ENCODE data around the gene TVP23A.
"Not testable (repeated sequence)": the region's sequence is repeated elsewhere in the genome, so short reads cannot be mapped to it uniquely, and the experiment has no call there.

TVP23A gene

GRCh38 chr16:10791048-10791447, 27.5 kb downstream of the TVP23A start:
- no peak for DNase-seq (ENCODE audit: low read depth)

GRCh38 chr16:10788630-10789029, 30.0 kb downstream of the TVP23A start:
- not testable (repeated sequence) for DNase-seq (ENCODE audit: low read depth)

- DNase-seq (ENCODE audit: low read depth) = no peak
These were observed 31.3 kb downstream of the TVP23A start for GRCh38 chr16:10787304-10787703.

- no peak for DNase-seq (ENCODE audit: low read depth)
These were observed 36.0 kb downstream of the TVP23A start for GRCh38 chr16:10782628-10783027.

GRCh38 chr16:10780628-10781027, 38.0 kb downstream of the TVP23A start:
- no peak for DNase-seq (ENCODE audit: low read depth)

- DNase-seq (ENCODE audit: low read depth) = not testable (repeated sequence)
These were observed 38.7 kb downstream of the TVP23A start for GRCh38 chr16:10779908-10780307.

GRCh38 chr16:10777356-10777755, 41.2 kb downstream of the TVP23A start:
- DNase-seq (ENCODE audit: low read depth) = no peak

GRCh38 chr16:10776923-10777322, 41.7 kb downstream of the TVP23A start:
- DNase-seq (ENCODE audit: low read depth) = not testable (repeated sequence)

GRCh38 chr16:10776280-10776679, 42.3 kb downstream of the TVP23A start:
- no peak for DNase-seq (ENCODE audit: low read depth)

GRCh38 chr16:10770907-10771306, 47.7 kb downstream of the TVP23A start:
- DNase-seq (ENCODE audit: low read depth) = no peak

- no peak for DNase-seq (ENCODE audit: low read depth)
These were observed 49.2 kb downstream of the TVP23A start for GRCh38 chr16:10769381-10769780.

GRCh38 chr16:10767127-10767526, 51.5 kb downstream of the TVP23A start:
- DNase-seq (ENCODE audit: low read depth) = no peak

GRCh38 chr16:10765772-10766171, 52.8 kb downstream of the TVP23A start:
- DNase-seq (ENCODE audit: low read depth) = no peak

- DNase-seq (ENCODE audit: low read depth) = no peak
These were observed 55.1 kb downstream of the TVP23A start for GRCh38 chr16:10763456-10763855.

- DNase-seq (ENCODE audit: low read depth) = no peak
These were observed 56.1 kb downstream of the TVP23A start for GRCh38 chr16:10762336-10763016.

GRCh38 chr16:10761373-10761772, 57.2 kb downstream of the TVP23A start:
- no peak for DNase-seq (ENCODE audit: low read depth)

- DNase-seq (ENCODE audit: low read depth) = no peak
These were observed 57.7 kb downstream of the TVP23A start for GRCh38 chr16:10760858-10761257.

GRCh38 chr16:10756574-10756973, 62.0 kb downstream of the TVP23A start:
- no peak for DNase-seq (ENCODE audit: low read depth)

- no peak for DNase-seq (ENCODE audit: low read depth)
These were observed 63.7 kb downstream of the TVP23A start for GRCh38 chr16:10754941-10755340.

GRCh38 chr16:10753670-10754069, 64.9 kb downstream of the TVP23A start:
- DNase-seq (ENCODE audit: low read depth) = no peak

GRCh38 chr16:10752843-10753523, 65.6 kb downstream of the TVP23A start:
- no peak for DNase-seq (ENCODE audit: low read depth)

GRCh38 chr16:10751291-10751697, 67.3 kb downstream of the TVP23A start:
- DNase-seq (ENCODE audit: low read depth) = no peak

- no peak for DNase-seq (ENCODE audit: low read depth)
These were observed 67.8 kb downstream of the TVP23A start for GRCh38 chr16:10750793-10751192.

GRCh38 chr16:10745841-10746240, 72.8 kb downstream of the TVP23A start:
- DNase-seq (ENCODE audit: low read depth) = no peak
